Kidney (tissue), 14 donors: Measurements from ENCODE around the gene CFAP251. TPM values are rescaled to one million over a fixed set of nuclear protein-coding genes. Genes with fewer than 3 reads are reported as not detected.

Experiments used
- DNase-seq, 5 donors: peaks; one replicate each; pipeline ENCODE4 v3.0.0-alpha.2; 2013 to 2020
- FAIRE-seq: peaks from 2 replicates; lab custom pipeline; 2012; peaks lifted over from hg19 to GRCh38; lab: Jason Lieb, UNC
- H3K27ac ChIP-seq, 2 donors: one replicate each; pipeline ENCODE4 v1.7.0; 2013; ENCODE audit warnings: low read depth in 2 of 2, low read length in 2 of 2, inconsistent platforms in 1 of 2
- H3K27me3 ChIP-seq: one replicate; pipeline ENCODE4 v1.7.1; 2013; ENCODE audit warnings: low read length, inconsistent platforms; ENCODE audit not compliant: control insufficient read depth, insufficient read depth
- H3K36me3 ChIP-seq, 3 donors: one replicate each; pipeline versions ENCODE4 v1.7.0 to v1.7.1; 2013; ENCODE audit warnings: low read length in 3 of 3, control low read depth in 1 of 3, inconsistent platforms in 1 of 3; ENCODE audit not compliant: insufficient read depth in 3 of 3, control insufficient read depth in 2 of 3
- H3K4me1 ChIP-seq, 3 donors: one replicate each; pipeline versions ENCODE4 v1.7.0 to v1.7.1; 2013; ENCODE audit warnings: low read length in 3 of 3, inconsistent platforms in 1 of 3, low read depth in 1 of 3; ENCODE audit not compliant: control insufficient read depth in 2 of 3, insufficient read depth in 2 of 3
- H3K4me3 ChIP-seq, 3 donors: one replicate each; pipeline versions ENCODE4 v1.7.0 to v1.8.1; 2013; ENCODE audit warnings: low read length in 3 of 3, control low read depth in 1 of 3, inconsistent platforms in 1 of 3
- H3K9ac ChIP-seq, 3 donors: one replicate each; pipeline versions ENCODE4 v1.7.0 to v1.7.1; 2013; ENCODE audit warnings: low read length in 3 of 3, control low read depth in 1 of 3, inconsistent platforms in 1 of 3
- H3K9me3 ChIP-seq, 3 donors: one replicate each; pipeline versions ENCODE4 v1.7.0 to v1.7.1; 2013; ENCODE audit warnings: low read length in 3 of 3, control low read depth in 1 of 3, inconsistent platforms in 1 of 3; ENCODE audit not compliant: control insufficient read depth in 2 of 3, insufficient read depth in 1 of 3
- intact Hi-C: fragments of 100-400 bp; cut with DNase I; formaldehyde crosslinking; loops from one replicate; pipeline ENCODE4 v1.11.1; 2022
- polyA plus RNA-seq: library from polyadenylated mRNA; stranded (reverse); fragments of 350-450 nt; fragmentation: Illumina TruSeq; extraction: RNeasy Lipid Tissue Mini Kit (QIAGEN cat#74804); gene quantifications from one replicate; pipeline ENCODE4 v1.2.3, GENCODE V29; 2014; ENCODE audit warnings: low read depth, low replicate concordance; ENCODE audit not compliant: insufficient read depth
- total RNA-seq: library from RNA; stranded (reverse); fragmentation: NEBNext Ultra II Directional; extraction: Animal tissue kit (Norgen Biotek cat#: 25700); gene quantifications from one replicate; pipeline ENCODE4 v1.2.1, GENCODE V29; 2021
- TF ChIP-seq, protein P1 (sequence below): IDR thresholded peaks from 3 replicates; pipeline ENCODE4 v1.5.1; 2012; ENCODE audit warnings: mild to moderate bottlenecking, moderate library complexity, borderline replicate concordance; ENCODE audit not compliant: insufficient read depth; ENCODE audit errors: extremely low read depth
- donor health status: control.
- donor health status: control.
- donor health status: control.
- donor health status: control.
- donor health status: control.
- donor health status: DM: yes; HTN: yes; CAD: no.
- donor health status: Normal renal cell carcinoma (clear cell type).

The CFAP251 gene
- total and polyA plus RNA-seq, 2 donors from 2014 or later, result 2.9 to 10.8 TPM

DNA sequence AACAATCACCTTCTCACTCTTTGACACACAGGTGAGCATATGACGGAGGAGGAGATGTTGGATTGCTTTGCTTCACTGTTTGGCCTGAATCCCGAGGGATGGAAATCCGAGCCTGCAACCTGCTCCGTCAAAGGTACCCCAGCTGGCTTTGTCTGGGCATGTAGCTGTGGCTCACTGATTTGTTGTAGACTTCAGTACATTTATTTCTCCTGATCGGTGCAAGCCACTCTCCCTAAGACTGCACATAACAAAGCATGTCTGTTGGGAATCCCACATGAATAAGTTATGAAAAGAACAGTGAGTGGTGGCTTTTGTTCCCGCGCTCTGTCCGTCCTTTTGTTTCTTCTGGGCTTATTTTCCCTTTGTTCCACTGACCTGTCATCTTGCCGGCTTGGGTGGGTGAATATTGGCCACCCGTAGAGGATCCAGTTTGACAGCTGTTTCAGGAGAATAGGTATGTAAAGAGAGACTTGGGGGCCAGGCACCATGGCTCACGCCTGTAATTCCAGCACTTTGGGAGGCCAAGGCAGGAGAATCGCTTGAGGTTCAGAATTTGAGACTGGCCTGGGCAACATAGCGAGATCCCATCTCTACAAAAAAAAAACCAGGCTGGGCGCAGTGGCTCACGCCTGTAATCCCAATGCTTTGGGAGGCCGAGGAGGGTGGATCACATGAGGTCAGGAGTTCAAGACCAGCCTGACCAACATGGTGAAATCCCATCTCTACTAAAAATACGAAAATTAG lies 83.2 kb downstream of the CFAP251 start:
- Histone ChIP-seq H3K4me1 (peaks cover 0 to 3% (median 2%) of the 10 kb centered on the region in 3 donors), H3K36me3 (no peaks in the 10 kb centered on the region), H3K27ac (no peak overlapping the region), H3K9ac (no peak overlapping the region), H3K4me3 (no peak overlapping the region), H3K9me3 (no peaks in the 10 kb centered on the region), H3K27me3 (no peaks in the 10 kb centered on the region)
- FAIRE-seq (no peak), DNase-seq (peak in 1 of 5 donors; percentile 39)
- intact Hi-C loops, result no loop called here
- TF ChIP-seq, protein P1, sequence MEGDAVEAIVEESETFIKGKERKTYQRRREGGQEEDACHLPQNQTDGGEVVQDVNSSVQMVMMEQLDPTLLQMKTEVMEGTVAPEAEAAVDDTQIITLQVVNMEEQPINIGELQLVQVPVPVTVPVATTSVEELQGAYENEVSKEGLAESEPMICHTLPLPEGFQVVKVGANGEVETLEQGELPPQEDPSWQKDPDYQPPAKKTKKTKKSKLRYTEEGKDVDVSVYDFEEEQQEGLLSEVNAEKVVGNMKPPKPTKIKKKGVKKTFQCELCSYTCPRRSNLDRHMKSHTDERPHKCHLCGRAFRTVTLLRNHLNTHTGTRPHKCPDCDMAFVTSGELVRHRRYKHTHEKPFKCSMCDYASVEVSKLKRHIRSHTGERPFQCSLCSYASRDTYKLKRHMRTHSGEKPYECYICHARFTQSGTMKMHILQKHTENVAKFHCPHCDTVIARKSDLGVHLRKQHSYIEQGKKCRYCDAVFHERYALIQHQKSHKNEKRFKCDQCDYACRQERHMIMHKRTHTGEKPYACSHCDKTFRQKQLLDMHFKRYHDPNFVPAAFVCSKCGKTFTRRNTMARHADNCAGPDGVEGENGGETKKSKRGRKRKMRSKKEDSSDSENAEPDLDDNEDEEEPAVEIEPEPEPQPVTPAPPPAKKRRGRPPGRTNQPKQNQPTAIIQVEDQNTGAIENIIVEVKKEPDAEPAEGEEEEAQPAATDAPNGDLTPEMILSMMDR, result no peak

DNA sequence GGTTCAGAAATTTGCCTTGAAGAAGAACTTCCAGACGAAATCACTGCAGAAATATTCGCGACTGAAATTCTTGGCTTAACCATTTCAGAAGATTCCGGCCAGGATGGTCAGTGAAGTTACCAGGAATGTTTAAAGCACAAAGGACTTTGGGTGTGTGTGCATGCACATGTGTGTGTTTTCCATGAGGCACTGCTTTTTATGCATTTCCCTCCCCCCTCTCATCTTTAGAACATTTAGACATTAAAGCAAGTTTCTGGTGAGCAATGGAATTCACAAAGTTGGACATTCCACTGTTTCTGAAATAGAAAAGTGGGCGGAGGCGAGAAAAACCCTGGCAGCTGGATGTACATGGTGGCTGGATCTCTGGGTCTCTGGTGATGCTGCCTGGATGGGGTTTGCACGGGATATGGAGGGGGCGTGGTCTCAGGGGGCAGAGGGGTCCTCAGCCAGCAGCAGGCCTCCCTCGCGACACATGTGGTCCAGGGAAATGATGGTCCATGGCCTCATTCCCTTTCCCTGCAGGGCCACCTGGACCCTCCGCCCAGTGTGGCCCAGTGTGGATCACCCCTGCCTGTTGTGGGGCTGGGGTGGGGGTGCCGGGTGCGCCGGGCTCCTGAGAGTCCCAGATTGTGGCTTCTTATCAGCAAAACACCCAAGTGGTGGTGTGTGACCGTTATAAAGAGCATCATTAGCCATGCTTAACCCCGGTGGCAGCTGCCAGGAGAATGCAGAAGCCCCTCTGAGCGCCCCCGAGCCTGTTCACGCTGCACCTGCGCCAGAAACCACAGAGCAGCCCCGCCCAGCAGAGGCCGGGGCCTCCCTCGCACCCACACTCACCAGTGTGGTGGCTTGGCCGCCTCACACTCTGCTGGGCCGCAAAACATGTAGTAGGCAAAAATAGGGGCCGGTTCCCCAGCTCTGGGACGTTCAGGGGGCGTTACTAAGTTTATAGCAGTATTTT lies 85.5 kb downstream of the CFAP251 start:
- Histone ChIP-seq H3K27ac (no peak overlapping the region), H3K36me3 (no peaks in the 10 kb centered on the region), H3K9ac (no peak overlapping the region), H3K4me1 (peaks cover 0 to 2% (median 0%) of the 10 kb centered on the region in 3 donors), H3K4me3 (no peak overlapping the region), H3K9me3 (no peaks in the 10 kb centered on the region), H3K27me3 (no peaks in the 10 kb centered on the region)
- DNase-seq (peak in 2 of 5 donors; percentile 51 to 56), FAIRE-seq (no peak)
- intact Hi-C loops, result no loop called here
- TF ChIP-seq, protein P1, result no peak

DNA sequence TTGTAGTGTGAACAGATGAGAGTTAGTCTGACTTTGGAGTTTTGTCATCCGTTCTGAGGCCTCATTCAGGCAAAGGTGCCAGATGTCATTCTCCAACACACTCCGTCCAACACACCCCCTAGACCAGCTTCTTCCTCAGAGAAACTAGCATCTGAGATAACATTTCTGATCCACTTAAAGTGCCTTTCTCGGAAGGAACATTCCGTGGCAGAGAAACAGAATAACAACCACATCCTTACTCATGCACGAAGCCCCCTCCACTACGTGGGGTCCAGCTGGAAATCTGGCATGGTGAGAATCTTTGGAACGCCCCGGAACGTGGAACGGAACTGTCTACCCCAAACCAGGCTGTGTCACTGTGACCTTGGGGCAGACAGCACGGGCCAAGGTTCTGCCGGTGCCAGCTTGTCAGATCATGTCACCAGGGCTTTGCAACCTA lies 86.3 kb downstream of the CFAP251 start:
- TF ChIP-seq, protein P1, result no peak
- no peaks in the 10 kb centered on the region for H3K27me3 ChIP-seq
- peak in 1 of 5 donors; percentile 61 for DNase-seq

More for the DNA sequence above, 86.3 kb downstream of the CFAP251 start:
- no peak for FAIRE-seq
- Histone ChIP-seq H3K36me3 (no peaks in the 10 kb centered on the region), H3K9me3 (no peaks in the 10 kb centered on the region), H3K4me1 (peaks cover 0 to 2% (median 0%) of the 10 kb centered on the region in 3 donors), H3K27ac (no peak overlapping the region), H3K9ac (no peak overlapping the region), H3K4me3 (no peak overlapping the region)
- intact Hi-C loops, result no loop called here
